Measurements from ENCODE around the gene ARHGEF10L.
"Not testable (repeated sequence)": the region's sequence is repeated elsewhere in the genome, so short reads cannot be mapped to it uniquely, and the experiment has no call there.

Gene ARHGEF10L

GRCh38 chr1:17622823-17623222 lies 83.3 kb downstream of the ARHGEF10L start:
- Histone ChIP-seq H3K27me3 (ENCODE audit: insufficient read depth, poor library complexity, severe bottlenecking) (no peaks in the 10 kb centered on the region), H3K27ac (replicated peaks) (no peak overlapping the region), H3K4me3 (replicated peaks; ENCODE audit: insufficient read depth, low read length) (no peak overlapping the region)
- DNase-seq (ENCODE audit: low read depth in 1 of 2, low spot score in 1 of 2), result no peak
- TF ChIP-seq CTCF (IDR thresholded peaks at IDR 0.05; ENCODE audit: insufficient read depth, low read length) (no peak), SPI1 (IDR thresholded peaks at IDR 0.05; ENCODE audit: borderline replicate concordance, low read depth) (no peak), GABPA (IDR thresholded peaks at IDR 0.05; ENCODE audit: low read depth) (no peak), POLR2AphosphoS5 (IDR thresholded peaks at IDR 0.05; ENCODE audit: low read depth) (no peak)
- TF ChIP-seq, protein P1, sequence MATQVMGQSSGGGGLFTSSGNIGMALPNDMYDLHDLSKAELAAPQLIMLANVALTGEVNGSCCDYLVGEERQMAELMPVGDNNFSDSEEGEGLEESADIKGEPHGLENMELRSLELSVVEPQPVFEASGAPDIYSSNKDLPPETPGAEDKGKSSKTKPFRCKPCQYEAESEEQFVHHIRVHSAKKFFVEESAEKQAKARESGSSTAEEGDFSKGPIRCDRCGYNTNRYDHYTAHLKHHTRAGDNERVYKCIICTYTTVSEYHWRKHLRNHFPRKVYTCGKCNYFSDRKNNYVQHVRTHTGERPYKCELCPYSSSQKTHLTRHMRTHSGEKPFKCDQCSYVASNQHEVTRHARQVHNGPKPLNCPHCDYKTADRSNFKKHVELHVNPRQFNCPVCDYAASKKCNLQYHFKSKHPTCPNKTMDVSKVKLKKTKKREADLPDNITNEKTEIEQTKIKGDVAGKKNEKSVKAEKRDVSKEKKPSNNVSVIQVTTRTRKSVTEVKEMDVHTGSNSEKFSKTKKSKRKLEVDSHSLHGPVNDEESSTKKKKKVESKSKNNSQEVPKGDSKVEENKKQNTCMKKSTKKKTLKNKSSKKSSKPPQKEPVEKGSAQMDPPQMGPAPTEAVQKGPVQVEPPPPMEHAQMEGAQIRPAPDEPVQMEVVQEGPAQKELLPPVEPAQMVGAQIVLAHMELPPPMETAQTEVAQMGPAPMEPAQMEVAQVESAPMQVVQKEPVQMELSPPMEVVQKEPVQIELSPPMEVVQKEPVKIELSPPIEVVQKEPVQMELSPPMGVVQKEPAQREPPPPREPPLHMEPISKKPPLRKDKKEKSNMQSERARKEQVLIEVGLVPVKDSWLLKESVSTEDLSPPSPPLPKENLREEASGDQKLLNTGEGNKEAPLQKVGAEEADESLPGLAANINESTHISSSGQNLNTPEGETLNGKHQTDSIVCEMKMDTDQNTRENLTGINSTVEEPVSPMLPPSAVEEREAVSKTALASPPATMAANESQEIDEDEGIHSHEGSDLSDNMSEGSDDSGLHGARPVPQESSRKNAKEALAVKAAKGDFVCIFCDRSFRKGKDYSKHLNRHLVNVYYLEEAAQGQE (IDR thresholded peaks at IDR 0.05; ENCODE audit: insufficient replicate concordance, low read depth), result no peak

DNA sequence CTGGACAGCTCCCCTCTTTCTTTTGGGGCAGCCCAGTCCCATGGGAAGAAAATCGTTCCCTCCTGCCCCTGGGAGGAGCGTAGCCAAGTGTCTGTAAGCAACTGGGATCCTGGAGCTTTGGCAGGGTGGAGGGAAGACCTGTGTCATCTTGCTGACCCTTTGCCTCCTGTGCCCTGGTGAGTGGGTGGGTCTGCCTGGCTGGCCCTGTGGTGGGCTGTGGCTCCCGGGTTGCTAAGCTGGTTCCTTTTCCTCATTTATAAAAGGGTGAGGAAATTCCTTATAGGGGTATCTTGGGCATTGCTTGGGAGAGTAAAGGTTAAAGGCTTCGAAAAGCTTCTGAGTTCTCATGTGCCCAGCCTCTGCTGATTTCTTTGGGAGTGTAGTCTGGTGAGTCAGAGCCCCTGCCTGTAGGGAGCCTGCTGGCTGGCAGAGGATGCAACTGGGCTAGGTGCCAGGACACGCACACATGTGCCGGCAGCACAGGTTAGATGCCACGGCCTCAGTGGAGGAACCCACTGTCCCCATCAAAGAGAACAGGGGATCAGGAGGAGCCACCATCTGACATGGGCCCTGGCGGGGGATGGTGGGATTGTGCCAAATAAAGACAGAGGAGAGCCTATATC lies 85.2 kb downstream of the ARHGEF10L start:
- no peak overlapping the region for H3K27ac ChIP-seq (replicated peaks)
- no peak for TF ChIP-seq GABPA (IDR thresholded peaks at IDR 0.05; ENCODE audit: low read depth)
- TF ChIP-seq, protein P1 (IDR thresholded peaks at IDR 0.05; ENCODE audit: insufficient replicate concordance, low read depth), result no peak
- TF ChIP-seq CTCF (IDR thresholded peaks at IDR 0.05; ENCODE audit: insufficient read depth, low read length), result no peak
- no peak for TF ChIP-seq SPI1 (IDR thresholded peaks at IDR 0.05; ENCODE audit: borderline replicate concordance, low read depth)
- TF ChIP-seq POLR2AphosphoS5 (IDR thresholded peaks at IDR 0.05; ENCODE audit: low read depth), result no peak
- no peak overlapping the region for H3K4me3 ChIP-seq (replicated peaks; ENCODE audit: insufficient read depth, low read length)
- DNase-seq (ENCODE audit: low read depth in 1 of 2, low spot score in 1 of 2), result no peak
- H3K27me3 ChIP-seq (ENCODE audit: insufficient read depth, poor library complexity, severe bottlenecking), result no peaks in the 10 kb centered on the region

GRCh38 chr1:17627239-17628052 lies 87.9 kb downstream of the ARHGEF10L start:
- no peak overlapping the region for H3K27ac ChIP-seq (replicated peaks)
- DNase-seq (ENCODE audit: low read depth in 1 of 2, low spot score in 1 of 2), result no peak
- no peak overlapping the region for H3K4me3 ChIP-seq (replicated peaks; ENCODE audit: insufficient read depth, low read length)
- no peak for TF ChIP-seq POLR2AphosphoS5 (IDR thresholded peaks at IDR 0.05; ENCODE audit: low read depth)
- no peaks in the 10 kb centered on the region for H3K27me3 ChIP-seq (ENCODE audit: insufficient read depth, poor library complexity, severe bottlenecking)

GRCh38 chr1:17629046-17629445 lies 89.5 kb downstream of the ARHGEF10L start:
- H3K27me3 ChIP-seq (ENCODE audit: insufficient read depth, poor library complexity, severe bottlenecking); H3K4me3 ChIP-seq (replicated peaks; ENCODE audit: insufficient read depth, low read length); H3K27ac ChIP-seq (replicated peaks); DNase-seq (ENCODE audit: low read depth in 1 of 2, low spot score in 1 of 2): not testable (repeated sequence)
